Measurements from ENCODE around the gene CDKN2AIP.

CDKN2AIP gene

GRCh38 chr4:183444214-183445096 lies at the start of gene CDKN2AIP:
TSS of gene CDKN2AIP (plus strand) at chr4:183444636. CDS start at chr4:183444798, 162 bp downstream.
- peak; percentile 95 for DNase-seq

GRCh38 chr4:183395395-183395794 lies 49.0 kb upstream of the CDKN2AIP start:
- no peak for DNase-seq

- peak; percentile 11 for DNase-seq
Measured at GRCh38 chr4:183396227-183396637, 48.2 kb upstream of the CDKN2AIP start.

GRCh38 chr4:183397741-183398297 lies 46.6 kb upstream of the CDKN2AIP start:
- DNase-seq = no peak

- DNase-seq = peak; percentile 76
Measured at GRCh38 chr4:183398298-183399125, 45.9 kb upstream of the CDKN2AIP start.

GRCh38 chr4:183399126-183399522 lies 45.3 kb upstream of the CDKN2AIP start:
- DNase-seq = no peak

GRCh38 chr4:183399616-183400015 lies 44.8 kb upstream of the CDKN2AIP start:
- no peak for DNase-seq

GRCh38 chr4:183400035-183400434 lies 44.4 kb upstream of the CDKN2AIP start:
- DNase-seq = no peak

GRCh38 chr4:183401473-183401872 lies 43.0 kb upstream of the CDKN2AIP start:
- DNase-seq = no peak

GRCh38 chr4:183402771-183403170 lies 41.7 kb upstream of the CDKN2AIP start:
- DNase-seq = no peak

- DNase-seq = no peak
Measured at GRCh38 chr4:183403486-183403885, 41.0 kb upstream of the CDKN2AIP start.

GRCh38 chr4:183403961-183404360 lies 40.5 kb upstream of the CDKN2AIP start:
- no peak for DNase-seq

GRCh38 chr4:183405303-183405702 lies 39.1 kb upstream of the CDKN2AIP start:
- DNase-seq = no peak

GRCh38 chr4:183407128-183407585 lies 37.3 kb upstream of the CDKN2AIP start:
- DNase-seq = peak; percentile 92

- no peak for DNase-seq
Measured at GRCh38 chr4:183407635-183408464, 36.6 kb upstream of the CDKN2AIP start.

GRCh38 chr4:183408796-183409195 lies 35.6 kb upstream of the CDKN2AIP start:
- DNase-seq = no peak

- no peak for DNase-seq
Measured at GRCh38 chr4:183409483-183409882, 35.0 kb upstream of the CDKN2AIP start.

GRCh38 chr4:183409934-183410333 lies 34.5 kb upstream of the CDKN2AIP start:
- no peak for DNase-seq

- DNase-seq = no peak
Measured at GRCh38 chr4:183411291-183411861, 33.1 kb upstream of the CDKN2AIP start.

- DNase-seq = no peak
Measured at GRCh38 chr4:183412821-183413220, 31.6 kb upstream of the CDKN2AIP start.

- DNase-seq = no peak
Measured at GRCh38 chr4:183413234-183414200, 30.9 kb upstream of the CDKN2AIP start.

Measured in activated CD4-positive, alpha-beta T cell treated with anti-CD3 and anti-CD28 coated beads, Interleukin-10, Interleukin-2, amounts not matched to agents 100 ng/mL and 50 ng/mL, durations not matched to agents 16 hours and 8 hours (primary cell).